NT2/D1 (cell line): ENCODE measurements around the gene DSCAML1.

Source experiments
- DNase-seq: peaks from one replicate; pipeline ENCODE4 v3.0.0-alpha.2; 2011; ENCODE audit warnings: low read depth, low spot score
- H3K27me3 ChIP-seq: 2 replicates; pipeline ENCODE4 v1.6.0; 2011; ENCODE audit warnings: mild to moderate bottlenecking; ENCODE audit not compliant: insufficient read length, insufficient read depth
- H3K36me3 ChIP-seq: 2 replicates; pipeline ENCODE4 v1.6.1; 2011; ENCODE audit warnings: mild to moderate bottlenecking, low read length, mixed read lengths; ENCODE audit not compliant: insufficient read depth, insufficient read length
- H3K4me1 ChIP-seq: 2 replicates; pipeline ENCODE4 v1.5.1; 2011; ENCODE audit not compliant: insufficient read depth, insufficient read length
- H3K4me3 ChIP-seq: 2 replicates; pipeline ENCODE4 v1.5.1; 2011; ENCODE audit warnings: low read depth; ENCODE audit not compliant: insufficient read length
- H3K9ac ChIP-seq: 2 replicates; pipeline ENCODE4 v1.6.0; 2011; ENCODE audit warnings: low read depth; ENCODE audit not compliant: insufficient read length
- H3K9me3 ChIP-seq: 2 replicates; pipeline ENCODE4 v1.5.1; 2011; ENCODE audit warnings: mild to moderate bottlenecking, low read length; ENCODE audit not compliant: insufficient read depth
- SUZ12 ChIP-seq: IDR thresholded peaks from 2 replicates; pipeline ENCODE4 v1.6.1; 2011; ENCODE audit not compliant: insufficient read length, insufficient read depth; ENCODE audit errors: extremely low read depth
- YY1 ChIP-seq: IDR thresholded peaks from 2 replicates; pipeline ENCODE4 v1.6.1; 2011; ENCODE audit not compliant: insufficient read length, insufficient read depth
- ZNF274 ChIP-seq: IDR thresholded peaks from 2 replicates; pipeline ENCODE4 v1.6.1; 2011; ENCODE audit warnings: mild to moderate bottlenecking, low read depth, low read length

The DSCAML1 gene

GRCh38 chr11:117606790-117607189, 190.2 kb downstream of the DSCAML1 start:
- no peak overlapping the region for H3K4me3 ChIP-seq
- DNase-seq, result no peak
- no peaks in the 10 kb centered on the region for H3K36me3 ChIP-seq
- H3K9me3 ChIP-seq, result no peaks in the 10 kb centered on the region
- H3K4me1 ChIP-seq, result peaks cover 11% of the 10 kb centered on the region
- no peak overlapping the region for H3K9ac ChIP-seq
- TF ChIP-seq SUZ12 (no peak), ZNF274 (no peak), YY1 (no peak)
- no peaks in the 10 kb centered on the region for H3K27me3 ChIP-seq

- Histone ChIP-seq H3K9me3 (no peaks in the 10 kb centered on the region), H3K4me1 (peaks cover 11% of the 10 kb centered on the region), H3K27me3 (no peaks in the 10 kb centered on the region), H3K36me3 (no peaks in the 10 kb centered on the region), H3K4me3 (no peak overlapping the region), H3K9ac (no peak overlapping the region)
- no peak for TF ChIP-seq SUZ12
- no peak for TF ChIP-seq YY1
- no peak for TF ChIP-seq ZNF274
- DNase-seq, result no peak
These were observed 190.8 kb downstream of the DSCAML1 start for GRCh38 chr11:117606211-117606610.

GRCh38 chr11:117605331-117605730, 191.7 kb downstream of the DSCAML1 start:
- H3K36me3 ChIP-seq, result no peaks in the 10 kb centered on the region
- no peak overlapping the region for H3K9ac ChIP-seq
- peaks cover 10% of the 10 kb centered on the region for H3K4me1 ChIP-seq
- no peak for DNase-seq
- no peak overlapping the region for H3K4me3 ChIP-seq
- H3K9me3 ChIP-seq, result no peaks in the 10 kb centered on the region
- no peaks in the 10 kb centered on the region for H3K27me3 ChIP-seq
- TF ChIP-seq ZNF274, result no peak
- no peak for TF ChIP-seq YY1
- no peak for TF ChIP-seq SUZ12

GRCh38 chr11:117604336-117604995, 192.6 kb downstream of the DSCAML1 start:
- TF ChIP-seq ZNF274 (no peak), SUZ12 (no peak), YY1 (no peak)
- Histone ChIP-seq H3K4me3 (no peak overlapping the region), H3K9me3 (no peaks in the 10 kb centered on the region), H3K36me3 (no peaks in the 10 kb centered on the region), H3K27me3 (no peaks in the 10 kb centered on the region), H3K4me1 (peaks cover 10% of the 10 kb centered on the region), H3K9ac (no peak overlapping the region)
- no peak for DNase-seq

GRCh38 chr11:117603932-117604331, 193.1 kb downstream of the DSCAML1 start:
- Histone ChIP-seq H3K9me3 (no peaks in the 10 kb centered on the region), H3K27me3 (no peaks in the 10 kb centered on the region), H3K4me3 (no peak overlapping the region), H3K36me3 (no peaks in the 10 kb centered on the region), H3K4me1 (peaks cover 10% of the 10 kb centered on the region), H3K9ac (no peak overlapping the region)
- TF ChIP-seq YY1, result no peak
- no peak for TF ChIP-seq SUZ12
- no peak for TF ChIP-seq ZNF274
- no peak for DNase-seq

GRCh38 chr11:117601006-117601708, 195.9 kb downstream of the DSCAML1 start:
- Histone ChIP-seq H3K27me3 (no peaks in the 10 kb centered on the region), H3K4me3 (no peak overlapping the region), H3K9me3 (no peaks in the 10 kb centered on the region), H3K9ac (no peak overlapping the region), H3K4me1 (peaks cover 10% of the 10 kb centered on the region), H3K36me3 (no peaks in the 10 kb centered on the region)
- no peak for DNase-seq
- no peak for TF ChIP-seq SUZ12
- no peak for TF ChIP-seq YY1
- TF ChIP-seq ZNF274, result no peak

GRCh38 chr11:117600234-117600783, 196.7 kb downstream of the DSCAML1 start:
- H3K4me1 ChIP-seq, result peaks cover 4% of the 10 kb centered on the region
- no peak for DNase-seq
- no peaks in the 10 kb centered on the region for H3K27me3 ChIP-seq
- no peak overlapping the region for H3K9ac ChIP-seq
- H3K4me3 ChIP-seq, result no peak overlapping the region
- TF ChIP-seq SUZ12, result no peak
- no peak for TF ChIP-seq YY1
- TF ChIP-seq ZNF274, result no peak
- H3K36me3 ChIP-seq, result no peaks in the 10 kb centered on the region
- no peaks in the 10 kb centered on the region for H3K9me3 ChIP-seq
